Glomerular visceral epithelial cell (primary cell): ENCODE results near the gene NDUFS8.

Source experiments
- DNase-seq: peaks from one replicate; pipeline ENCODE4 v3.0.0-alpha.2; 2016; ENCODE audit errors: extremely low spot score

Gene NDUFS8

DNA sequence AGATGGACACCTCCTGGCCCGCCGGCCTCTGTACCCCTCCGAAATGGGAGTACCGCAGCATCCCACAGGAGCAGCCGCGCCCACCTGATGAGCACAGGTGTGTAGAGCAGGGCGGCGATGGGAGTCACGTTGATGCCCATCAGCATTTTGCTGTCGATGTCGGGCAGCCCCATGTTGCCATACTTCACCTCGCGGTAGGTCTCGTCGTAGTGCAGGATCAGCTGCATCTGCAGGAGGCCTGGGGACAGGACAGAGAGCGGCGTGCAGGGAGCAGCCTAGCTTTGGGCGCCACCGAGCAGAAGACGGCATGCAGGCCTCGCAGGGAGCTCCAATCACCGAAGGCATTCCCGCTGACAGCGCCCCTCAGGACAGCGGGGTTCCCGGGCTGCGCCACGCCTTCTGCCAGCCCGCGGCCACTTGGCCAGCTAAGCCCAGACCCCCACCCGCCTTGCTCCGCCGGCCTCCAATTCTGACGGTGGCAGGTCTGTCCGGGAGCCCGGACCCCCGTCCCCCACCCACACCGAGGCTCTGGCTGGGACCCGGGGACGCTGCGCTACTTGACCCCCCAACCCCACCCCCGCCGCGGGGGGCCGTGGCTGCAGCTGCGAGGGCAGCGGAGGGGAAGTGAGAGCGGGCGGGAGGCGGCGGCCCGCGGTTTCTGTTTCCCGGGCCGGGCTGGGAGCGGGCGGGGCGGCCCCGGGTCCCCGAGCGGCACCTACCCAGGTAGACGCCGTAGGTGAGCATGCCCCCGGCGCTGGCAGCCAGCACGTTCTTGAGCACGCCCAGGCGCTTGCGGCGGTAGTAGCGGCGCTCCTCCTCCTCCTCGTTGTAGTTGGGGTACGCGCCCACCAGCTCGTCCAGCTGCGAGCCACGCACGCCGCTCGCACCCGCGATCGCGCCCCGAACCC lies 27.3 kb upstream of the NDUFS8 start:
- no peak for DNase-seq

DNA sequence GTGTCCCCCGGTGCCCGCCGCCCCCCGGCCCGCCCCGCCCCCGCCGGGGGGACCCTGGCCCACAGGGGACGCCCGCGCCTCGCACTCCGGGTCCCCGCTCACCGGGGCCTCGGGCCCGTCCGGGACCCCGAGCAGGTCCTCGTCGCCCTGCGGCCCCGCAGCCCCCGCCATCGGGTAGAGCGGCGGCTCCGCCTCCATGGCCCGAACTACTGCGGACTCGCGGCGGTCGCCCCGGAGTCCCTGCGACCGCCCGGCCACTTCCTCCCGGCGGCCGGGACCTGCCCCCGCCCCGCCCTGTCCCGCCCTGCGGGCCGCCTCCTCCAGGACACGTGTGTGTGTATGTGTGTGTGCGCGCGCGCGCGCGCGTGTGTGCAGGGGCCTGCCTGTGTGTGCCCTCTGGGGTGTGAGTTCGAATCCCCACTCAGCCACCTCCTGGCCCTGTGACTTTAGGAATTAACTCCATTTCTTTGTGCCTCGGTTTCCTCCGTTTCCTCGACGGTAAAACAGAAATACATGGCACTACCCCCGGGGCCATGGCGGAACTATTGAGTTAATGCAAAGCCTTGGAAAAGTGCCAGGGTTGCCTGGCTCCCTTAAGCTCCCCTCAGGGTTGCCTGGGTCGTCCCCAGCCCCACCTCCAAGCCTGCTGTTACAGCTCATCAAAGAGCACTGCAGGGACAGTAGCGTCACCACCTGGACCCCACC lies 26.5 kb upstream of the NDUFS8 start, which contains the start of gene UNC93B1:
Gene UNC93B1, minus strand, starts transcription at position 252 of the 705 bp plus-strand sequence. Its CDS starts 54 bp downstream, at position 198.
- peak; percentile 85 for DNase-seq

DNA sequence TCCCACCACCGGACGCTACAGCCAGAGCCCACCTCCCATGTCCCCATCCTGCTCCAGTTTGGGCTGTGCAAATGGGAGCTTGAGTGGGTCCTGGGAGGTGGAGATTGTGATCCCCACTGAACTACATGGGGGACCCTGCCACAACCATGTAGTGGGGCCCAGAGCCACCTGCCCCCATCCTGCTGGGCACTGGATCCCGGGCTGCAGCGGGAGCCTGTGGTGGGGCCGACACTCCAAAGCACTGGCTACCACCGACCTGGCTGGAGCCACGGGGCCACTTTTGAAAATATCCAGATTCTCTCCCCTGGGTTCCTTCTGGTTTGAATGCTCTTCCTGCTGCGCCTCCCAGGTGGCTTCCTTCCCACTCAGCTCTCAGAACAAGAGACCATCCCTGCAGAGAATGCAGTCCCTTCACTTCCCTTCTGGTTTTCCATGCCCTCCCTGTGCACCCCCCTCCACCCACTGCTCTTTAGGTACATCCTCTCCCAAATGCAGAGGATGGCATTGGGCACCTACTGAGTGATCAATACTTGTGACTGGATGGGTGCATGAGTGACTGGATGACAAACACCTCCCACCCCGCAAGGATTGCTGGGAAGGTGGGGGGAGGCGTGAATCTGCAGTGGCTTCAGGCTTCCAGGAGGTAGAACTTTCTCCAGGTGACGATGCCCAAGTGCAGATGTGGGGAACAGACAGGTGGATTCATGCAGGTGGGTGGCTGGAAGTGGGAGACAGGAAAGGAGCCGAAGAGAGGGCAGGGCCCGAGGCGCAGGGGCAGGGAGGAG lies 25.7 kb upstream of the NDUFS8 start:
- DNase-seq: no peak

DNA sequence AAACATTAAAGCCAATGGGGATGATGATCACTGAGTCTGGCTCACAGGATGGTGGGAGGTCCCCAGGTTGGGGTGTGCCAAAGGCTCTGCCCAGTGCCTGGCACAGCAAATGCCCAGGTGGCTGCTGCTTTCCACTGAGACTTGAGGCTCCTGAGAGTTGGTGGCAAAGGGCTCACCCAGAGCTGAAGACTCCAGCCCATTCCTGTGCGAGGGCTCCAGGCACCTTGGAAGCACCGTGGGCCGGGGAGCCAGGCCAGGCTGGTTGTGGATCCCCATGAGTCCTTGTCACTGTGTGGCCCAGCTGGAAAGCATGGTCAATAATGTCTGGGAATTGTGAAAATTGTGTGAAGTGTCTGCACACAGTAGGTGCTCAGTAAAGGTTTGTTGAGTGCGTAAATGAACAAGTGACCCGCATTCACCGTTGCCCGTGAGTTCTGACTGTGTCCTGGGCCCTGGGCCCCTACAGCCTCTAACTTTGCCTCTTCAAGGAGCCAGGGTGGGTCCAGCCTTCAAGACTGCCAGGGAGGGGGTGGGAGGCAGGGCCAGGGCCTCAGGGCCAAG lies 23.8 kb upstream of the NDUFS8 start:
- DNase-seq: no peak

DNA sequence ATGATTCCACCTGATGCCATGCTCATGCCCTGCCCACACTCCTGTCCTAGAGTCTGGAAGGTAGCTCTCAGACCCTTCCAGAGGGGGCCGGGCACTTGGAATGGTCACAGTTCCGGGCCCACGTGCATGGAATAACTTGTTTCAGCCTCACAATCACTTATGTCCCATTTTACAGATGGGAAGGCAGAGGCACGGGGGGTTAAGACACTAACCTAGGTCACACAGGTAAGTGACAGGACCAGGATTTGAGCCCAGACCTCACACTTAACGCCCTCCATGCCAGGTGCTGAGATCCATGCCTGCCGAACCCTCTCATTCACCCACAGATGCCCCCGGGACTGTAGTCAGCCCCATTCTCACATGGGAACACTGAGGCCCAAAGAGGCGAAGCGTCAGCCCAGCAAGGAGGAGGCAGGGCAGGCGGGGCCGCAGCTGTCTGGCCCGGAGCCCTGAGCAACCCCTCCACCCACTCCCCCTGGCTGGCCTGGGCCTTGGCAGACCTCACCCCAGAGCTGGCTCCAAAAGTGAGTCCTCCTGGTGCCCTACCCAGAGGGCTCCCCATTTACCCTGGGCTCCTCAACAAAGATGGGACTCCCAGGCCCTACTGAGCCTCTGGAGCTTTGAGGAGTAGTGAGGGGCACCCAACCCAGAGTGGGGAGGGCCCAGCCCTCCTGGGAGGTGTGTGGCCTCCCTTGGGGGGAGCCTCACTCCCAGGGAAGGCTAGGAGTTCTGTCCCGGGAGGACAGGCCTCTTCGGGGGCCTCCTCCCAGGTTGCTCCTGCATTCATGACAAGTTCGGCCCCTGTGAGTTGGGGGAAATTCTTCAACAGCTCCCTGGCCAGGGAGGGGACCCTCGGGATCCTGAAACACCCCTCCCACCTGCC lies 22.7 kb upstream of the NDUFS8 start:
- no peak for DNase-seq

DNA sequence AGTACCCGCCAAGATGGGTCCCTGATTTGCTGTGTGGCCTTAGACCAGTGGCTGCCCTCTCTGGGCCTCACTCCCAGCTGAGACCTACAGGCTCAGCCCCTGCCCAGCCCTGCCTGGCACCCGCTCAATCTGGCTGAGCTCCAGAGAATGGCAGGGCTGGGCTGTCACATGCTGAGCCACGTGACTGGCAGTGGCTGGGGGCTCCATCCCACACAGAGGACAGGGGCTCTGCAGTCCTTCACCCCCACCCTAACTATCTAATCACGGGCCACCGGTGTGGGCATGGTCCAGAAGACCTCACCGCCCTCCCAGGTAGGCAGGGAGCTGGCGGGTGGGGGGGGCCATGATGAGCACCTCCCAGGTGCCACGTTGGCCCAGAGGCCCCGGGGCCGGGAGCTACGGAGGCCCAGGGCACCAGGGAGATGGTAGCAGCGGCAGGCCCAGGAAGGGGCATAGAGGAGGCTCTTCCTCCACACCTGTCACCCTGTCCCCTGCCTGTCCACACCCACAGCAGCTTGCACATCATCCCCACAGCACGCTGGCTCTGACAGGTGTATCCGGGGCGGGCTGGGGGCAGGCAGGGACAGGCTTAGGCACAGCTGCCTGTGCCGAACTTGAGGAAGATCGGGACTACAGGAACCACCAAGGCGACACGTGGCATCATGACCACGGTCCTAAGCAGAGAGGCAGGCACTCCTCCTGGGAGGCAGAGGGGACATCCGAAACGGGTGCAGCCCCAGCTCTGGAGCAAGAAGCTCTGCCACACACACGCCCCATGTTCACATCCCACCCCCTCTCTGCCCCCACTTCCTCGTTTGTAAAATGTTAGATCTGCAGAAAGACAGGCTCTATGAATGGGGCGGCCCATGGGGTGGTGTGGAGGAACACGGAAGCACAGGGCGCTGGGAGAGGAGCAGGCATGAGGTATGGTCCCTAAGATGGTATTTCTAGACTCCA lies 21.8 kb upstream of the NDUFS8 start:
- no peak for DNase-seq

DNA sequence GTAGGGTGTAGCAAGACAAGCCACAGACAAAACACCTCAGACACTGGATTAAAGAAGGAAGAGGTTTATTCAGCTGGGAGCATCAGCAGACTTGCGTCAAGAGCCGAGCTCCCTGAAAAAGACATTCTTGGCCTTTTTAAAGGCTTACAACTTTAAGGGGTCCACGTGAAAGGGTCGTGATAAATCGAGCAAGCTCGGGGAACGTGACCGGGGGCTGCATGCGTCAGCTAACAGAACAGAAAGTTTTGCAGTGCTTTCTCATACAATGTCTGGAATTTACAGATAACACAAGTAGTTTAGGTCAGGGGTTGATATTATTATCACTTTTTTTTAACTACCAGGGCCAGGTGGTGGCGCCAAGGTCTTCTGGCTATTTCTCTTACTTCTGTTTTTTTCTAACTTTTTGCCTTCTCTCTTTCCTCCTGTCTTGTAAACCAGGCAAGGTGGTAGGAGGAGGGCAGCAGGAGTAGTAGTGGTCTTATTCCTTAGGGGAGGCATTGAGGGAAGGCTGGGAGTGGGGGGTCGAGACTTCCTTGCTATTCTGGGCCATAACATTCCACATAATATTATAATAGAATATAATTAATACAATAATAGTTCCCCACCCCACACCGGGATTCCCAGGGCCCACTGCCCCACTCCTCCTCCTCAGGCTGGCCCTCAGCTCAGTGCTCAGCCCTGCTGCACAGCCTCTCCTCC lies 20.9 kb upstream of the NDUFS8 start:
- DNase-seq: peak; percentile 52

DNA sequence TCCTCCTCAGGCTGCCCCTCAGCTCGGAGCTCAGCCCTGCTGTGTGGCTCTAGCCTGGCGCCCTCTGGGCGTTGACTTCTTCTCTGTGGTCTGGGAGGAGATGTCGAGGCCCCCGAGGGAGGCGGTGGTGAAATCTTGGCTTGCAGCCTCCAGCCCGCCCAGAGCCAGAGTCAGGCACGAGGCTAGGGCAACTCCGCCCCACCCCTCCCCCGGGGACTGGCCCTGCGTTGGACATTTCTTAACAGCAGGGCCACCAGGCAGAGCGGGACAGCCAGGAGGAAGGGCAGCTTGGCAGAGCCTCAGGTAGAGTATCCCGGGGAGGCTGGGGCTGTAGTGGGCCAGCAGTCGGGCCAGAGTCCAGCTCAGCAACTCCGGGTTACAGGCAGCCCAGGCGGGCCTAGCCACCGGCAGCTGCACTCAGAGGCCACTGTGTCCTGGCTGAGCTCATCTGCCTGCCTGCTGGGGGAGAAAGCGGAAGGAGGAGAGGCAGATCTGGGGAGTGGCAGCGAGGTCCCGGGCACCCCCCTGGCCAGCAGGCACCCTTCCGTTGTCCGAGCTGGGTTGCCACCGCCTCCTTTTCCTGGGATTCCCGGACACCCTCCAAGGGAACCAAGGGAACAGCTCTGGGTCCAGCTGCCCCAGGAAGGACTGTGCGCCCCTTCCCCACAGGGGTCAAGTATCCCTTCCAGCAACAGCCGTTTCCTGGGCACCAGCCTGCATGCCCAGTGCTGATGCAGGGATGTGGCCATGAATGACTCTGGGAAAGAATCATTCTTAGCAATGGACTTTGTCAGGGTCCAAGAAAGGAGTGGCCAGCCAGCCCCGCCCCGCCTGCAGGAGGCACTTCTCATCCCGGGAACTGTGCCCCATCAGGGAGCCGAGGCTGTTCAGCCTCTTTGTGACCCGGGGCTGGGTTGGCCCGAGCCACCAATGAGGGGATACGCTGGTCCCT lies 20.1 kb upstream of the NDUFS8 start, which contains the start of gene ALDH3B1:
Gene ALDH3B1, plus strand, starts transcription at position 238 of the 952 bp plus-strand sequence. CDS start 4,971 bp downstream, outside the sequence.
- DNase-seq: peak; percentile 91

DNA sequence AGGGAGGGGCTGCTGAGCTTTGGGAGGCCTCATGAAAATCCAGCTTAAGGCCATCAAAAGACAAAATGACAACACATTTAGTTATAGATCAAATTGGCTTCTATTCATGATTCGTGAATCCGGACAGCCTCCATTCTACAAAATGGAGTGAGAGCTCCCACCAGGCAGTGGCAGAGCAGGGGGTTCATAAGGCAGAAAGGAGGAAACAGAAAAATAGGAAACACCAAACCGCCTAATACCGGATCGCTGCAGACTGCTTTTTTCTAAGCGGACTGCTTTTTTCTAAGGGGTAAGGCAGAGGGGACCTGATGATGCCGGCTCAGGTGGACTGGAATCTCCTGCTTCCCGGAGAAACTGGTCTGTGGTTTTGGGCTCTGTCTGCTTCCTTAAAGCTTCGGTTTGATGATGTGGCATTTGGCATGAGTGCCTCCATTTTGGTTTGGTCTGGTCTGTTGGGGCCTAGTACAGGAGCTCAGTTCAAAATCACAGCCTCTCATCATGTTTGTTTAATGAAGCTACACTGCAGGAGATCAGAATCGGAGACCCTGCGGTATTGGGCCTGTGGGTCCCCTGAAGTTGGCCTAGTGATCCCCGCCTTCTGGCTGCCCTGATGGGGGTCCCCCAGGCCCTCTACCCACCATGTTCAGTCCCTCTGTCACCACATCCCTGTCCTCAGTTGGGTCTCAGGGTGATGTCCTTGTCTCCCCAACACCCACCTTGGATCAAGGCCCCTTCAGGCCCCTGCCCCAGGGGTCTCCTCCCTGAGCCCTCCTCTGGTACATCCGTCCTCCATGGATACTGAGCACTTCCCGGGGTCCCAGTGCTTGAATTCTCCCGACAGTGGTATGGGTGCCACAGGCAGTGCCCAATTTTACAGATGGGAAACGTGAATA lies 19.2 kb upstream of the NDUFS8 start:
- no peak for DNase-seq

DNA sequence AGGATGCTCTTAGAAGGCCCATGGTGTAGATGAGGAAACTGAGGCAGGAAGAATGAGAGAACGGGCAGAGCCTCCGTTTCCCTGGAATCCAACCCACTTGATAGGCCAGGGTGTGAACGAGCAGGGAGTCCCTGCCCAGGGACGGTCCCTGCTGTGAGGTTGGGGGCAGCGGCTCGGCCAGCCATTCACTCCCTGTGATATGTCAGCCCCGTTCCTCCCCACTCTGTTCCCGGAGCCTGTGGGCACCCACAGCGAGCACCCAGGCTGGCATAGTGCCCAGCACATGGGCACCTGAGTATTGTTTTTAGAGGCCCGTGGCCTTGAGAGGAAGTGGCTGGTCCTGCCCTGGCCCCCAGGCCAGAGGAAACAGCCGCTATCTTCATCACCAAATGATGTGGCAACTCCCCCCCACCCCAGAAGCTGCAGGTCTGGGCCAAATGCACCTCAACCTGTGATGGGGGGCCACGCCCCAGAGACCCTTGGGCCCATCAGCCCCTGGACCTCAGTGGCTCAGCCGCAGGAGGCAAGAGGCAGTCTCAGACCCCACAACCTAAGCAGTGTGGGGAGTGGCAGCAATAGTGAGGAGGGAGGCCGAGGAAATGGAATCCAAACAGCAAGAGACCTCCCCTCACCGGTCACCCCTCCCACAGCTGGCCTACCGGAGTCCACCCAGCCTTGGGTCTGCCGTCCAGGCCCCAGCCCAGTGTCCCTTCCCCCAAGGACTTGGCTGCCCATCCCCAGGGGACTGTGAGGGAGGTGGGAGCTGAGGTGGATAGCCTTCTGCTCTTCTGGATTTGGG lies 18.2 kb upstream of the NDUFS8 start:
- peak; percentile 39 for DNase-seq

DNA sequence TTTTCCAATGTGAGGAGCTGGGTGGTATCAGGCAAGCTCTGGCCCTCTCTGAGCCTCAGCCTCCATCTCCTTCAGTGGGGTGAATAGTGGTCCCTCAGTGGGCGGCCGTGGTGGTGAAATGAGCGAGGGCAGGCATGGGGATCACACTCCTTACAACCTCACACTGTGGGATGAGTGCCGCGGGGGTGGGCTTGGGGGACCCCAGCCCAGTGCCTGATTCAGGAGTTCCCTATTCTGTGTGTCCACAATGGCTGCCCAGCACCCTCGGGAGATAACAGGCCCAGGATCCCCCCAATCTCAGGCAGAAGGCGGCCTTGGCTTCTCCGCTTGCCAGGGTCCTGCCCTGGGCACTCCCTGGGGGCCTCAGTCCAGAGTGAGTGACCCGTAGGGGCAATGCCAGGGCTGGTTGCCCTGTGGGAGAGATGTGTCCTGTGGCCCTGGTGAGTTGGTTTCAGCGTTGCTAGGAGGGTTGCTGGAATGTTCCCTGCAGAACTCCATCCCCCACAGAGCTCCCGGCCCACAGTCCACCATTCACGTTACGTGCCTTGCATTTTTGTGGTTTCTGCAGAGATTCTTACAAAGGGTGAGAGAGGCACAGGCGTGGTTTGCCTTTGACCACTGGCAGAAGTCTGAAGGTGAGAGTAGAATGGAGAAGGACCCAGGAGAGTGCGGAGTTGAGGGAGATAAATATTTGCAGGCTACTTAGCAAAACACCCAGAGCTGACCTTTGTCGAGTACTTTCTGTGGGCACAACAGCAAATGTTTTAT lies 17.5 kb upstream of the NDUFS8 start:
- peak; percentile 97 for DNase-seq

DNA sequence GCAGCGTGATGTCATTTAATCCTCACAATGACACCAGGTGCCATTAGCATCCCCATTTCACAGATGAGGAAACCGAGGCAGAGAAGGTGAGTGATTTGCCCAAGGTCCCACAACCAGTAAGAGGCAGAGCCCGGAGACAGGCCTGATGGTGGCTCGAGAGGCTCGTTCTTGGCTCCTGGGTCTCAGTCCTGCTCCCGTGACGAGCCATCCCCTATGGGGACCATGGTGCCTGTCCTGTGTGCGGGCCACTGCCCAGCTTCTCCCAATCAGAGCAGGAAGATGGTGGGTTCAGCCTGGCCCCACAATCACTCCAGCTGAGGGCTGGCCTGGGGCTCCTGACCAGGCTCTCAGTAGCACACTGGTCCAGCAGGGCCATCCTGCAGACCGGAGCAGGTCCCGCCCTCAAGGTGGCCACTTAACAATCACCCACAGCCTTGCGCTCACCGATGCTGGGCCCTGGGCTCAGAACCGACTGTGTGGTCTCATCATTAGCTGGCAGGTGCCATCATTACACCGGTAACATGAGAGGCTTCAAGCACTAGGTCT lies 16.8 kb upstream of the NDUFS8 start:
- DNase-seq: no peak

DNA sequence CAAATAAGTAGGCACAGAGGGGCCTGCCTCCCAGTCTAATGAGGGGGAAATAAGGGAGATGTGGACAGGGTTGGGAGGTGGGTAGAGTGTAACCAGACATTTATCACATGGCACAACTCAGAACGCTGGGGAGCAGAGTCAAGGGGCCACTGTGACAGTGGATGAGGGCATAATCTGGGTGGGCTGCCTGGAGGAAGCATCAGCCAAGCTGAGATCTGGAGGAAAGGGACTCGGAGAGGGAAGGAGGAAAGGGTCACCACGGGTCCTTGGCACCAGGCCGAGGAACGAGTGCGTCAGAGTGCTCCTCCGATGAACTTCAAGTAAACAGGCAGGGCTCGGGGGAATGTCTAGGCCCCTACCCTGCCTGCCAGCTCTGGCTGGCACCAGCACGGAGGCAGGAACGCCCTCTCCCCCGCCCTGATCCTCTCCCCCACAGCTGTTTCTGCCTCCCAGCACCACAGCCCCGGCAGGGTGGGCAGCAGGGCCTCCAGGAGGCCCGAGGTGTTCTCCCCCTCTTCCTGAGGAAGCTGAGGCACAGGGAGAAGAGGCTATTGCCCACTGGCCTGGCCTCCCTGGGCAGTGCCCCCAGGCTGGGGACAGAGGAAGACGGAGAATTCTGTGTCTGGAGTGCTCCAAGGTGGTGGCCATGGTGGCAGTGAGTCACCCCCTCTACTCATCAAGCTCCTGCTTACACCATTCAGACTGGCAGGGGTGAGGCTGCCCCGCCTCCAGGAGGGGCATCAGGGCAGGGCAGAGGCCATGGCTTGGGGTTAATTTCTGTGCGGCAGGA lies 16.1 kb upstream of the NDUFS8 start:
- peak; percentile 88 for DNase-seq

DNA sequence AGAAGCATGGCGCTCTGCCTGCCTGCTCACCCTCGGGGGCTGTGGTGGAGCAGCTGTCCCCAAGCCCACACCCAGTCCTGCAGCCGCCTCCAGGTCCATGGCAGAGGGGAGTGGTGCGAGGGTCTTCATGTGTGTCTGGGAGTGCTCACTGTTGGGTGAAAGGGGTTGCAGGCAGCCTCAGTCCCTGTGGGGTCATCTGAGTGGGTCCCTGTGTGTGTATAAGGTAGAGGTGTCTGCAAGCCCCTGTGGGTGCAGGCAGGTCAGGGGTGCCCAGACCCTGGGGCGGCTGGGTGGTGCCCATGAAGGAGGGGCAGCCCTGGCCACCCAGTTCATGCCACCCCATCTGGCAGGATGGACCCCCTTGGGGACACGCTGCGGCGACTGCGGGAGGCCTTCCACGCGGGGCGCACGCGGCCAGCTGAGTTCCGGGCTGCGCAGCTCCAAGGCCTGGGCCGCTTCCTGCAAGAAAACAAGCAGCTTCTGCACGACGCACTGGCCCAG lies 15.5 kb upstream of the NDUFS8 start:
- no peak for DNase-seq
